CD4-positive, alpha-beta T cell treated with Interleukin-2 at 100 ng/mL for 4 hours (primary cell): ENCODE results near the gene PAX6.

ENCODE experiments used
- DNase-seq: peaks from one replicate; pipeline ENCODE4 v3.0.0-alpha.2; 2020; ENCODE audit warnings: low spot score

The PAX6 gene

GRCh38 chr11:31808721-31809540, 2.2 kb downstream of the PAX6 start:
- DNase-seq, result no peak

- no peak for DNase-seq
These were observed 3.1 kb downstream of the PAX6 start for GRCh38 chr11:31807799-31808667.

- DNase-seq, result no peak
These were observed 4.0 kb downstream of the PAX6 start for GRCh38 chr11:31806928-31807798.

DNA sequence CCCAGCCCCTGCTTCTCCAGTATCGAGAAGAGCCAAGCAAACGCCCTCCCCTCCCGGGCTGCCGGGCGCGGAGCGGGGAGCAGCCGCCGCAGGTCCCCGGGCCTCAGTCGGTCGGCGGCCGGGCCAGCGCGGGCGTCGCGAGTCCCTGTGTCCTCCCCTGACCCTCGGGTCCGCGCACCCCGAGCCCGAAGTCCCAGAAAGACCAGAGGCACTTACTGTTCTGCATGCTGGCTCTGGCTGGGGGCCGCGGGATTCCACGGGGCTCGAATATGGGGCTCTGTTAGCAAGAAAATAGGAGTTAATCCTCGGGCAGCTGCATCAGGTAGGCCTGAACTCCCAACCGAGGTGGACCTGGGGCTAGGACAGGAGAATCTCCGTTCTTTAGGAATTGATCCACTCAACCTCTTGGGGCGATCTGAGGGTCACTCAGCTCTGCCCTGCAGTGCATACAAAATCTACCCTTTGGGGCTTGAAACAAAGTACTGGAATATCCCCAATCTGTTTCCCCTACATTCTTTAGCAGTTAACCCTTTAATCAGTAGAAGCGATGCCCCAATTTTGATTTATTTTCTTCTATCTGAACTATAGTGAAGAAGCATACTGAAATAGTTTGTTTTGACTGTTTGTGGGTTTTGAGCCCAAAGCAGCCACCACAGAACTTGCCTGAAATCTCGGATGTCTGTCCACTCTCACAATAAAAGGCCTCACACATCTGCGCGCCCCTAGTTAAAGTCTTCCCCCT, 4.8 kb downstream of the PAX6 start:
- no peak for DNase-seq

DNA sequence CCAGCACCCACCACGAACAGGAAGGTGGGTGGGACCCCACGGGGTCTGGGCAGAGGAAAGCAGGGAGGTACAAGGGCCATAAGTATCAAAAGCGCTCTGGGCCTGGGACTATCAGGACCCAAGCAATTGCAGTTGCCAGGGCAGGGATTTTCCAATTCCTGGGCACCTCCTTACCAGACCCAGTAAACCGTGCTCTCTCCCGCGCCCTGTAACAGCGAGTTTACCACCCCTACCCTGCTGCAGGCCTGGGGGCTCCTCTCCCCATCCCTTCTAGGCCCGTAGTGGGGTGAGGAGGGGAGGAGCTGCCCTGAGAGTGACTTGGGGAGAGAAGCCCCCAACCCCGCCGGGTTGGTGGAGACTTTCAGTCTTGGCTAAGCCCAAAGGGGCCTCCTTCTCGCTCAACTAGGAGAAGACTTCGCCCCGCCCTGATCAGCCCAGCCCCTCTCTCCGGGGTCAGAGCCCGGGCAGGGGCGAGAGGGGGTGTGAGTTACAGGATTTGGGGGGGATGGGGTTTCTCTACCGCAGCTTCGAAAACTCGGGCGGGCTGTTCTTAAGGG, 5.4 kb downstream of the PAX6 start:
- no peak for DNase-seq

DNA sequence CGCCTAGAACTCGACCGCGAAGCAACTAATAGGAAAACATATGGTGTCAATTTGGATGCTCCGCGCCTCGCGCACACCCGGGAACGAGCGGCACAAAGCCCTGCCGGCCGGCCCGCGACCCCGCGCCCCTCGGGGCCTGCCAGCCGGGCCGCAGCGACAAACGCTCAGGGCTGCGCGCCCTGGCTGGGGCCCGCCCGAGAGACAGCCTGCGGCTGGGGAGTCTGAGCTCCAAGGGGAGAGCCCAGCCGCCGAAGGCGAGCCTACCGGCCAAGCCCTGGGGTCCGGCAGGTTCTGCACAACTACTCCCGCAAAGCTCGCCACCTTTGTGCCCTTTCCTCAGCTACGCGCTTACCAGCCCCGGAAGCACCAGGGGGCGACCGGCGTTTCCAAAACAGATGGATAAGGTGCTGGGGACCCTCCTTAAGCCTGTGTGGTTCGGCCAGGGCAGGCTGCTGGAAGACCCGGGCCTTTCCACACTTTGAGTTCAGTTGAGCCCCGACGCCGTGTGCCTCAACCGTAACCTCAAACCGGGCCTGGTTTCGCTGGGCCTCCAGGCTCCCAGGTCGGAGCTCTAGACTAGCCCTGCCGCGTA, 6.0 kb downstream of the PAX6 start:
- DNase-seq, result no peak

GRCh38 chr11:31804312-31805036, 6.6 kb downstream of the PAX6 start:
- no peak for DNase-seq

DNA sequence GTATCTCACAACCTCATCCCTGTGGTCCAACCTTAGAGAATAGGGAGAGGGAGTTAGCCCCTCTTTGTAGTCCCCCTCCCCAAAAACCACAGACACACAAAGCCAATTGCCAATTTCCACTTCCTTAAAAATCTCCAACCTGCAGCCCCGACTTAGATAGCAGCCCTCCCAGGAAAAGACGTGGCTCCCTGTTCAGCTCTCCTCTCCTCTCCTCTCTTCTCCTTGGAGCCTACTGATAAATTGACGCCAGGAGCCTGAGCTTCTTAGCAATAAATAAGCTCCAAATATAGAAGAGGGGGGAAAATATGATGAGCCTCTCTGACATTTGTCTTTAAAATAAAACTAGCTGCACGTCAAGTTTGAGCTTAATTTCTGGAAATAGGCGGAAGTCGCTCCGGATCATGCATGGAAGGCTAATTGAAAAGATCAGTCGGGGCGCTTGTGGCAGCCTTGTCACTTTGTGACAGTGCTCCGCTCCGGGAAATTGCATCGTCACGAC, 7.3 kb downstream of the PAX6 start:
- no peak for DNase-seq

GRCh38 chr11:31802990-31803812, 7.9 kb downstream of the PAX6 start:
- no peak for DNase-seq

GRCh38 chr11:31802609-31802989, 8.5 kb downstream of the PAX6 start:
- no peak for DNase-seq

GRCh38 chr11:31802000-31802551, 9.0 kb downstream of the PAX6 start:
- DNase-seq, result no peak

DNA sequence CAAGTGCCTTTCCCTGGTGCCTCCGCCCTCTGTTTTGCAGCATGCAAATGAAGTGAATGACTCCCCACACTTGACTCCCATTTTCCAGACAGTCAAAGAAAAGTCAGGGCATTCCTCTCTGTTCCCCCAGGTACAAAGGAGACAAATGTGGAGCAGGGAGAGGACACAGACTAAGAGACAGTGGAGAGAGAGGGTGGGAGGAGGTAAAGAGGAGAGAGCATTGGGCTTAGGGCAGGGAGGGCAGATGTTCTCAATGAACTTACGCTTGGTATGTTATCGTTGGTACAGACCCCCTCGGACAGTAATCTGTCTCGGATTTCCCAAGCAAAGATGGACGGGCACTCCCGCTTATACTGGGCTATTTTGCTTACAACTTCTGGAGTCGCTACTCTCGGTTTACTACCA, 9.8 kb downstream of the PAX6 start:
- DNase-seq, result no peak

DNA sequence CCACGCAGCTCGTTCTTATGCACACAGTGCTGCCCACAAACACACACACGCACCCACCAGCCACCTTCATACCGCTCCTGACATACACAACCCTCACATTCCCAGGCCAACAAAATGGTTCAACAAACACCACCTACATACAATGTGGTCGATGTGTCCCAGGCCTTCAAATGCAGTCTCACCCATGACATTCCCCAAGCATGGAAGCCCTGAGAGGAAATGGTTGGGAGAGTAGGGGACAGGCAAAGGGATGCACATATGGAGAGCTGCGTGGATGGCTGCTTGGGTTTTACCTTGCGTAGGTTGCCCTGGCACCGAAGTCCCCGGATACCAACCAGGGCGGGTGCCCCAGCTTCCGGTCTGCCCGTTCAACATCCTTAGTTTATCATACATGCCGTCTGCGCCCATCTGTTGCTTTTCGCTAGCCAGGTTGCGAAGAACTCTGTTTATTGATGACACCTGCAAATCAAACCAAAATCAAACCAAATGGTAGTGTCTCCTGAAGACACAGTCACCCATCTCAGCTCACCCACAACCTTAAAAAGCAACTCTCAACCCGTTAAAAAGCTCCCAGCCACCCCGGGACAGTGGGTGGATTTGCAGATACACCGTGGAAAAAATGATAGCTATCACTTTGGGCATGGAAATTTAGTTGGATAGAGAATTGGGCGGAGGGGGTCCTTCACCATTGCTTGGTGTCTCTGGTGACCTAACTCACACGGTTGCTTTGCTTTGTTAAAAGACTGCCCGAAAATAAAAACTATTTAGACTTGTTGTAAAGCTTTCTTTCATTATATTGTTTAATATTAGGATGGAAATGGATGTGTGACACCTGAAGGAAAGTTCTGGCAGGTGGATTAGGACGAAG, 10.5 kb downstream of the PAX6 start:
- DNase-seq, result no peak

GRCh38 chr11:31799435-31800397, 11.4 kb downstream of the PAX6 start:
- DNase-seq, result no peak

- DNase-seq, result no peak
These were observed 12.3 kb downstream of the PAX6 start for GRCh38 chr11:31798554-31799434.
